ENCODE data around the gene TAF4B. TPM values are rescaled to one million over a fixed set of nuclear protein-coding genes. Genes with fewer than 3 reads are reported as not detected.
A peak's percentile ranks its signal among the peaks of the same experiment; 100 is the strongest.

The TAF4B gene
- total RNA-seq, 1 donor from 2014 or later: 3.2 TPM

DNA sequence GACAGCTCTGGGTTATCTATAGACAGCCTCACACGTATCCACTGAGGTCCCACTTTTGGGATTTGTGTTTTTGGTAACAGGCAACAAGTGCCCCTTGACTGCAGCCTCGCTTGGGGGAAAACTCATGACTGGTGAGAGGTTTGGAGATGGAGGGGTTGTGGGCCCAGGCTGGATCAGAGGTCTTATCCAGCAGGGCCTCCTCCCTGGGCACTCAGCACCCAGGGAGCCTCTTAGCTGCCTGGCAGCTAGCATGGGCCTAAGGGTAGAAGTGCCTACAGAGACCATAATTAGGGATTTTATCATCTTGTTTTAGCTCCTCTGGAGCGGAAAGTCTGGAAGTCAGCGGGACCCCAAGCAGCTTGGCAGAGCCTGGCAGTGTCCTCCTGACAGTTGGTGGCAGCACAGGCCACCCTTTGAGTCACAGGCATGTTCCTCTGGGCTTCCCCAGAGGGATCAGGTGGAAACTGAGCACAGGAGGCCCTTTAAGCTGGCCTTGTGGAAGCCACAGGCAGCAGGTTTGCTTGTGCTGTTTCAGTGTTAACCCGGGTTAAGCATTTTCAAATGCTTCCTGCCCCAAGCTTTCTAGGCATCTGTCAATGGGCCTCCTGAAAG, 179.1 kb downstream of the TAF4B start:
- H3K27ac Mint-ChIP-seq (ENCODE audit: unreplicated experiment): no peak overlapping the region
- FAIRE-seq (no peak), DNase-seq (ENCODE audit: low read depth) (peak; percentile 19)
- H3K36me3 Mint-ChIP-seq (ENCODE audit: low read depth, unreplicated experiment): no peaks in the 10 kb centered on the region
- Histone ChIP-seq H4K20me1 (ENCODE audit: insufficient read depth, low read length) (no peaks in the 10 kb centered on the region), H3K9ac (ENCODE audit: low read length) (no peak overlapping the region), H3K9me3 (ENCODE audit: insufficient read depth, low read depth, low read length) (no peaks in the 10 kb centered on the region), H3K4me2 (ENCODE audit: low read length) (no peak overlapping the region), H3K4me1 (ENCODE audit: insufficient read depth, low read length) (no peaks in the 10 kb centered on the region), H2AFZ (ENCODE audit: low read depth, low read length) (no peak overlapping the region), H3K27me3 (ENCODE audit: insufficient read depth, low read length) (no peaks in the 10 kb centered on the region), H3K36me3 (ENCODE audit: insufficient read depth, low read length) (no peaks in the 10 kb centered on the region), H3K4me3 (ENCODE audit: insufficient read depth, low read depth, low read length) (no peak overlapping the region), H3K79me2 (ENCODE audit: insufficient read depth, low read length) (no peaks in the 10 kb centered on the region), H3K27ac (ENCODE audit: low read depth, low read length) (no peak overlapping the region)
- peaks cover 2% of the 10 kb centered on the region for H3K9me3 Mint-ChIP-seq (ENCODE audit: unreplicated experiment)
- peaks cover 15% of the 10 kb centered on the region for H3K27me3 Mint-ChIP-seq (ENCODE audit: low read depth, unreplicated experiment)
- no peaks in the 10 kb centered on the region for H3K4me1 Mint-ChIP-seq (ENCODE audit: low read depth, unreplicated experiment)
- H3K4me3 Mint-ChIP-seq (ENCODE audit: unreplicated experiment): no peak overlapping the region
- TF ChIP-seq EZH2 (IDR thresholded peaks at IDR 0.05; ENCODE audit: insufficient read depth, low read length) (no peak), CTCF (IDR thresholded peaks at IDR 0.05; ENCODE audit: insufficient read depth, low read depth, low read length) (peak; percentile 15)

- no peak for DNase-seq (ENCODE audit: low read depth)
Measured at GRCh38 chr18:26406324-26406723, 180.1 kb downstream of the TAF4B start.

More at GRCh38 chr18:26406324-26406723, 180.1 kb downstream of the TAF4B start:
- Histone ChIP-seq H3K9ac (ENCODE audit: low read length) (no peak overlapping the region), H3K9me3 (ENCODE audit: insufficient read depth, low read depth, low read length) (no peaks in the 10 kb centered on the region), H3K79me2 (ENCODE audit: insufficient read depth, low read length) (no peaks in the 10 kb centered on the region), H3K27ac (ENCODE audit: low read depth, low read length) (no peak overlapping the region), H3K36me3 (ENCODE audit: insufficient read depth, low read length) (no peaks in the 10 kb centered on the region), H3K27me3 (ENCODE audit: insufficient read depth, low read length) (no peaks in the 10 kb centered on the region), H3K4me3 (ENCODE audit: insufficient read depth, low read depth, low read length) (no peak overlapping the region), H2AFZ (ENCODE audit: low read depth, low read length) (no peak overlapping the region), H4K20me1 (ENCODE audit: insufficient read depth, low read length) (no peaks in the 10 kb centered on the region), H3K4me2 (ENCODE audit: low read length) (no peak overlapping the region), H3K4me1 (ENCODE audit: insufficient read depth, low read length) (no peaks in the 10 kb centered on the region)
- Mint-ChIP-seq H3K27me3 (ENCODE audit: low read depth, unreplicated experiment) (peaks cover 15% of the 10 kb centered on the region), H3K9me3 (ENCODE audit: unreplicated experiment) (peaks cover 2% of the 10 kb centered on the region), H3K4me1 (ENCODE audit: low read depth, unreplicated experiment) (no peaks in the 10 kb centered on the region), H3K27ac (ENCODE audit: unreplicated experiment) (no peak overlapping the region), H3K4me3 (ENCODE audit: unreplicated experiment) (no peak overlapping the region), H3K36me3 (ENCODE audit: low read depth, unreplicated experiment) (no peaks in the 10 kb centered on the region)
- no peak for FAIRE-seq
- TF ChIP-seq EZH2 (IDR thresholded peaks at IDR 0.05; ENCODE audit: insufficient read depth, low read length) (no peak), CTCF (IDR thresholded peaks at IDR 0.05; ENCODE audit: insufficient read depth, low read depth, low read length) (no peak)
